Gastrocnemius medialis (tissue), 4 donors: ENCODE measurements around the gene CDK10. TPM values are rescaled to one million over a fixed set of nuclear protein-coding genes. Genes with fewer than 3 reads are reported as not detected.

ENCODE experiments used
- ATAC-seq, 2 donors: fragments of 150-250 bp; one replicate each; pipeline ENCODE4 v1.9.1; 2016
- DNase-seq, 2 donors: peaks; one replicate each; pipeline ENCODE4 v3.0.0-alpha.2; 2019
- H3K27ac ChIP-seq, 4 donors: fragments of 200-600 bp; sonication (generic); 1 replicate in 1 of 4; 2 replicates in 3 of 4; pipeline ENCODE4 v1.5.1; 2016 to 2018; ENCODE audit warnings: mild to moderate bottlenecking in 2 of 4, moderate library complexity in 1 of 4
- H3K27me3 ChIP-seq, 3 donors: fragments of 200-600 bp; sonication (generic) in 2 of 3; 1 replicate in 1 of 3; 2 replicates in 2 of 3; pipeline versions ENCODE4 v1.5.1 to v1.6.0; 2016 to 2019; ENCODE audit warnings: mild to moderate bottlenecking in 1 of 3, moderate library complexity in 1 of 3
- H3K36me3 ChIP-seq, 2 donors: fragments of 200-600 bp; sonication (generic) in 1 of 2; one replicate each; pipeline ENCODE4 v1.5.1; 2017 to 2018
- H3K4me1 ChIP-seq, 2 donors: fragments of 200-600 bp; sonication (generic) in 1 of 2; one replicate each; pipeline ENCODE4 v1.5.1; 2016 to 2017; ENCODE audit warnings: mild to moderate bottlenecking in 2 of 2
- H3K4me3 ChIP-seq, 4 donors: fragments of 200-600 bp; sonication (generic) in 3 of 4; 1 replicate in 1 of 4; 2 replicates in 3 of 4; pipeline ENCODE4 v1.5.1; 2016 to 2019; ENCODE audit warnings: mild to moderate bottlenecking in 2 of 4
- H3K9me3 ChIP-seq, 3 donors: fragments of 200-600 bp; sonication (generic) in 2 of 3; 1 replicate in 1 of 3; 2 replicates in 2 of 3; pipeline ENCODE4 v1.5.1; 2016 to 2019
- POLR2A ChIP-seq, 2 donors: fragments of 450-650 bp; IDR thresholded peaks; one replicate each; pipeline ENCODE4 v1.6.1; 2017; ENCODE audit warnings: antibody characterized with exemption in 2 of 2, mild to moderate bottlenecking in 2 of 2, moderate library complexity in 2 of 2
- in situ Hi-C, 4 donors: fragments of 200-750 bp; cut with MboI; loops; one replicate each; pipeline versions ENCODE4 v1.15.0 to v1.8.0; 2017; ENCODE audit warnings: low sequenced_read_pairs in 4 of 4
- intact Hi-C: fragments of 100-400 bp; cut with DNase I; formaldehyde crosslinking; loops from one replicate; pipeline ENCODE4 v1.15.1; 2023; ENCODE audit warnings: low total_unique reads
- total RNA-seq, 4 donors: library from RNA; depleted of rRNA; stranded (reverse); fragments of >200 nt; gene quantifications; one replicate each; pipeline versions ENCODE4 v1.1.0 to v1.2.3, GENCODE V29; 2016
- TF ChIP-seq, protein P1 (sequence below), 5 experiments: fragments of 450-650 bp in 3 of 5; fragments of 200-600 bp in 2 of 5; sonication (generic) in 2 of 5; IDR thresholded peaks in 4 of 5; conservative IDR thresholded peaks in 1 of 5; 1 replicate in 4 of 5; 2 replicates in 1 of 5; pipeline ENCODE4 v1.5.1; 2016 to 2019; ENCODE audit warnings: antibody characterized with exemption in 5 of 5, mild to moderate bottlenecking in 3 of 5, moderate library complexity in 3 of 5

The CDK10 gene
- total RNA-seq, 4 donors from 2014 or later, result 16.9 to 26.1 (median 19.7) TPM

DNA sequence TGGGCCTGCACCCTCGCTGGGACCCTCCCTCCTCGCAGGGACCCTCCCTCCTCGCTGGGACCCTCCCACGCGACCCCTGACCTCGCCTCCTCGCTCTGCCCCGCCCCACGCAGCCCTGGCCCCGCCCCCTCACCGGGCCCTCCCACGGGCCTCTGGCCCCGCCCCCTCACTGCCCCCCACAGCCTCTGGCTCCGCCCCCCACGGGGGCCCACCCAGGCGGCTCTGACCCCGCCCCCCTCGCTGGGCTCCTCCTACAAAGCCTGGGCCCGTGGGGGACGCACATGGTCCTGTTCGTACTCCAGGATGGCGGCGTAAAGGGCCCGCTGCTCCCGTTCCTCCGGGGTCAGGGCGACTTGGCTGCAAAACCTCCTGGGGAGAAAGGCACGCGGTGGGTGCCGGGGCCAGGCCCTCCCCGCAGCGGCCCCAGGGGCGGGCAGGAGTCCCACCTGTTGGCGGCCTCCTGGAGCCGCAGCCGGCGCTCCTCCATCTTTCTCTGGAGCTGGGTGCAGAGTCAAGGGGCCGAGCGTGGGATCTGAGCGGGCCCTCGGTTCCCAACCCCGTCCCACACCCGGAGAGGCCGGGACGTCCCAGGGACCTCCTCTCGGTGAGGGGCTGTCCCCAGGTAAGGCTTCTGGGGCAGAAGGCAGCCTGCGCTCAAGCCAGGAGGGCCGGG, 25.2 kb downstream of the CDK10 start:
- H3K4me1 ChIP-seq, result no peaks in the 10 kb centered on the region
- peaks cover 0 to 6% (median 0%) of the 10 kb centered on the region in 3 donors for H3K27me3 ChIP-seq
- TF ChIP-seq, protein P1, sequence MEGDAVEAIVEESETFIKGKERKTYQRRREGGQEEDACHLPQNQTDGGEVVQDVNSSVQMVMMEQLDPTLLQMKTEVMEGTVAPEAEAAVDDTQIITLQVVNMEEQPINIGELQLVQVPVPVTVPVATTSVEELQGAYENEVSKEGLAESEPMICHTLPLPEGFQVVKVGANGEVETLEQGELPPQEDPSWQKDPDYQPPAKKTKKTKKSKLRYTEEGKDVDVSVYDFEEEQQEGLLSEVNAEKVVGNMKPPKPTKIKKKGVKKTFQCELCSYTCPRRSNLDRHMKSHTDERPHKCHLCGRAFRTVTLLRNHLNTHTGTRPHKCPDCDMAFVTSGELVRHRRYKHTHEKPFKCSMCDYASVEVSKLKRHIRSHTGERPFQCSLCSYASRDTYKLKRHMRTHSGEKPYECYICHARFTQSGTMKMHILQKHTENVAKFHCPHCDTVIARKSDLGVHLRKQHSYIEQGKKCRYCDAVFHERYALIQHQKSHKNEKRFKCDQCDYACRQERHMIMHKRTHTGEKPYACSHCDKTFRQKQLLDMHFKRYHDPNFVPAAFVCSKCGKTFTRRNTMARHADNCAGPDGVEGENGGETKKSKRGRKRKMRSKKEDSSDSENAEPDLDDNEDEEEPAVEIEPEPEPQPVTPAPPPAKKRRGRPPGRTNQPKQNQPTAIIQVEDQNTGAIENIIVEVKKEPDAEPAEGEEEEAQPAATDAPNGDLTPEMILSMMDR (IDR thresholded peaks at IDR 0.05 in 4 of 5, conservative IDR thresholded peaks at IDR 0.05 in 1 of 5), result no peak
- TF ChIP-seq POLR2A (IDR thresholded peaks at IDR 0.05), result no peak
- ATAC-seq (no peak), DNase-seq (no peak)
- intact Hi-C loops, result no loop called here
- H3K27ac ChIP-seq, result no peak overlapping the region
- H3K9me3 ChIP-seq, result no peaks in the 10 kb centered on the region
- in situ Hi-C loops, result no loop called here
- H3K4me3 ChIP-seq, result peak overlapping the region in 1 of 4 donors; percentile 7
- H3K36me3 ChIP-seq, result no peaks in the 10 kb centered on the region

DNA sequence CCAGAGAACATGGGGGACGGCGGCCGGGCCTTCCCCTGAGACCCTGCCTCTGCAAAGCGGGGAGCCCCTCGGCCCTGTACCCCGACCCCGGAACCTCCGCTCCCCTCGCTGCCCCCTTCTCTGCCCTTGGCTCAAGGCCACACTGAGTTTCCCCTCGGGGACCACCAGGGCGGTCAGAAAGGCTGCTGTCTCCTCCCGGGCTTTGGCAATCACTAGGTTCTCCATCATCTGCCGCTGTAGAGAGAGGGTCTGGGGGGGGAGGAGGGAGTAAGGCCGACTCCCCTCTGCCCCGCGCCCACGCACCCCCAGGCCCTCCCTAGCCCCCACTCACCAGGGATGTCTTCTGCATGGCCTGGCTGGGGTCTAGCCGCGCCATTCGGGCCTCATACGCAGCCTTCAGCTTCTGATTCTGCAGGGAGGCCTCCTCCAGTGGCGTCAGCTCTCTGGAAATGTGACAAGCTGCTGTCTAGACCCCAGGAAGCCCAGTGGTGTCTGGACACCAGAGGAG, 25.8 kb downstream of the CDK10 start:
- TF ChIP-seq, protein P1 (IDR thresholded peaks at IDR 0.05 in 4 of 5, conservative IDR thresholded peaks at IDR 0.05 in 1 of 5), result no peak
- TF ChIP-seq POLR2A (IDR thresholded peaks at IDR 0.05), result no peak
- Histone ChIP-seq H3K9me3 (no peaks in the 10 kb centered on the region), H3K4me1 (no peaks in the 10 kb centered on the region), H3K4me3 (no peak overlapping the region), H3K27ac (no peak overlapping the region), H3K27me3 (peaks cover 0 to 6% (median 0%) of the 10 kb centered on the region in 3 donors), H3K36me3 (no peaks in the 10 kb centered on the region)
- ATAC-seq (no peak), DNase-seq (no peak)
- in situ Hi-C loops, result no loop called here
- intact Hi-C loops, result no loop called here

DNA sequence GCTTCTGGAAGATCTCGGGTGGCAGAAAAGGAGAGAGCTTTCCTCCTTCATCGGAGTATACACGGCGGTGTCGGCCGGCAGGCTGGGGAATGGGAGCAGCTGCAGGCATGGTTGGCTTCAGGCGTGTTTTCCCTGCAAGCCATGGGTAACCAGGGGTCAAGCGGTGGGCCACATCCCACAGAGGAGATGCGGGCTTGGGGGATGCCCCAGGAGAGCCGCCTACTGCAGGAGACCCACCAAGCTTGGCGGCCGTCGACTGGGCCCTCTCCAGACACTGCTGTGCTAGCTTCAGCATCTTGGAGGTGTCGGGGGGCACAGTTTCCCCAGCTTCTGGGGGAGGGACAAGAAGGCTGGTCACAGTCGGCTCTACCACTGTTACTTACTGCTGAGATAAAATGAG, 30.0 kb downstream of the CDK10 start:
- ATAC-seq (no peak), DNase-seq (no peak)
- TF ChIP-seq, protein P1 (IDR thresholded peaks at IDR 0.05 in 4 of 5, conservative IDR thresholded peaks at IDR 0.05 in 1 of 5), result no peak
- TF ChIP-seq POLR2A (IDR thresholded peaks at IDR 0.05), result no peak
- H3K4me3 ChIP-seq, result no peak overlapping the region
- H3K4me1 ChIP-seq, result peaks cover 6 to 7% of the 10 kb centered on the region in 2 donors
- H3K36me3 ChIP-seq, result no peaks in the 10 kb centered on the region
- intact Hi-C loops, result no loop called here
- no peak overlapping the region for H3K27ac ChIP-seq
- peaks cover 0 to 6% (median 0%) of the 10 kb centered on the region in 3 donors for H3K27me3 ChIP-seq
- H3K9me3 ChIP-seq, result no peaks in the 10 kb centered on the region
- in situ Hi-C loops, result no loop called here

DNA sequence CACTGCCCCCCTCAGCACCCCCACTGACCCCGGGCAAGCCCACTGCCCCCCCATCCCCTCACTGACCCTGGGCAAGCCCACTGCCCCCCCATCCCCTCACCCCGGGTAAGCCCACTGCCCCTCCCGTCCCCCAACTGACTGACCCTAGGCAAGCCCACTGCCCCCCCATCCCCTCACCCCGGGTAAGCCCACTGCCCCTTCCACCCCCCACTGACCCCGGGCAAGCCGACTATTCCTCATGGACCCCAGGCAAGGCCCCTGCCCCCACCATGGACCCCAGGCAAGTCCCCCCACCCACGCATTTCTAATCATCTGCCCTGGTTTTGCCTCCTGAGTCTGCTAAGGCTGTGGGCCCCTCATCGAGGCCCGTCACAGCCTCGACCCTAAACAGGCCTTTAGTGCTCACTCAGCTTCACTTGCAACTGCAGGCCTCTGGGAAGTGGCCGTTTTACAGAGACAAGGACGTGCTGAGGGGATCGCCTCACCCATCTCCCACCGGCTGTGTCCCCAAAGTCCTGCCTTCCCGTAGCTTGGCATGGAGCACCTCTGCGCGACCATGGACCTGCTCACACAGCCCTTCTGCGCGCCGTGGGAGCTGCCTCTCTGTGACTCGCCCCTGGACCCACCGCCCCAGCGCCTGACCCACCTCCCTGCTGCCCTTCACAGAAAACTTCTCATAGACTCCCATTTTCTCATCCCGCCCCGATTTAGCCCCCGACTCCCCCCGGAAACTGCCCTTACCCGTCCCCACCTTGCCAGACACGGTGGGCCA, 30.6 kb downstream of the CDK10 start:
- H3K27me3 ChIP-seq, result peaks cover 0 to 4% (median 0%) of the 10 kb centered on the region in 3 donors
- H3K36me3 ChIP-seq, result no peaks in the 10 kb centered on the region
- H3K4me1 ChIP-seq, result peaks cover 6 to 9% of the 10 kb centered on the region in 2 donors
- H3K4me3 ChIP-seq, result no peak overlapping the region
- H3K27ac ChIP-seq, result no peak overlapping the region
- TF ChIP-seq, protein P1 (IDR thresholded peaks at IDR 0.05 in 4 of 5, conservative IDR thresholded peaks at IDR 0.05 in 1 of 5), result no peak
- TF ChIP-seq POLR2A (IDR thresholded peaks at IDR 0.05), result no peak
- DNase-seq, result no peak
- intact Hi-C loops, result no loop called here
- ATAC-seq, result no peak
- in situ Hi-C loops, result no loop called here
- H3K9me3 ChIP-seq, result no peaks in the 10 kb centered on the region
